Epithelial cell of esophagus (primary cell): ENCODE results near the gene MYO9B.

ENCODE experiments used
- DNase-seq: peaks from one replicate; pipeline ENCODE4 v3.0.0; 2010; ENCODE audit warnings: low read depth
- H3K4me3 ChIP-seq: 2 replicates; pipeline ENCODE4 v1.5.1; 2011; ENCODE audit warnings: mild to moderate bottlenecking, low read length, control low read depth
- TF ChIP-seq, protein P1 (sequence below): IDR thresholded peaks from 2 replicates; pipeline ENCODE4 v1.5.1; 2011; ENCODE audit warnings: low read depth, mild to moderate bottlenecking, low read length, control low read depth, inconsistent platforms; ENCODE audit not compliant: insufficient read depth; ENCODE audit errors: missing control alignments

The MYO9B gene

DNA sequence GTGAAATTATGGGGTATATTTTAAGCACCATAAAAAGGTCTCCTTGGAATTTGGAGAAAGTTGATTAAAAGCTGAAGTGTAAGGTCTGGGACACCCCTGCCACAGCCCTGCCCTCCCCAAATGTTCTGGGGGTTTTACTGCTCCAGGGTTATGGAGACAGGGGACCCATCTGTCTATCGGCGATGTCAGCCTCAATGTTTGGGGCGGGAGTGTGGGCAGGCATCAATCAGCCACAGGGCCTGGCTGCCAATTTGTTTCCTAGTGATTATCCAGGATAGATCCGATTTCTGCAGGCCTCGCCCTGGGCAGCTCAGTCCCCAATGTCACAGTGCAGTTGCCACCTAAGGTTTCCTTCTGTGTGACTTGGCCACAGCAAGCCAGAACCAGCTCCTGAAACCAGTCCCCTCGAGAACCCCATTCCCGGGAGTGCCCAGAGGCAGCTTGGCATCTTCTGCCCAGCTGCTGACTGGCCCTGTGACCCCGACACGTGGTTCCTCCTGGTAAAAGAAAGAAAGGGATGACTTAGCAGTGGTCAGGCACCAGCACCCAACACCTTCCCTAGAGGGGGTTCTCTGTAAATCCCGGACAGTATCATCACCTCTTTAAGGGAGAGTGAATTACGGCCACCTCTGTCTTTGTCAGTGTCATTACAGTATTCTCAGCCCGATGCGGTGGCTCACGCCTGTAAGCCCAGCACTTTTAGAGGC lies 41.6 kb downstream of the MYO9B start:
- no peak overlapping the region for H3K4me3 ChIP-seq

DNA sequence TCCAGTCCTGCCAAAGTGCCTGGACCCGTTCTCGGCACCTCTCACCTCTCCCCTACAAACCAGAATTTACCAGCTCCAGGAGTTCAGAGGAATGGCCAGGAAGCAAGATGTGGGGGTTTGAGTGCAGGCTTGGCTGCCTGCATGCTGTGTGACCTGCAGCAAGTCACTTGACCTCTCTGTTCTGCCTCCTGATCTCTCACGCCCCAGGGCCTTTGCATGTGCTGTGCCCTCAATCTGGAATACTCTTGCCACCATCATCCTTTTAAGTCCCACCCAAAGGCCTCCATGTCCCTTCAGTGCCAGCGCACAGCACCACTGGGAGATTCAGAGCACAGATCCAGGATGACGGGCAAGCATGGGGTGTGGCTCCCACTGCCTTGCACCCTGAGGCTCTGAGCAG lies 43.4 kb downstream of the MYO9B start:
- no peak for DNase-seq
- TF ChIP-seq, protein P1, sequence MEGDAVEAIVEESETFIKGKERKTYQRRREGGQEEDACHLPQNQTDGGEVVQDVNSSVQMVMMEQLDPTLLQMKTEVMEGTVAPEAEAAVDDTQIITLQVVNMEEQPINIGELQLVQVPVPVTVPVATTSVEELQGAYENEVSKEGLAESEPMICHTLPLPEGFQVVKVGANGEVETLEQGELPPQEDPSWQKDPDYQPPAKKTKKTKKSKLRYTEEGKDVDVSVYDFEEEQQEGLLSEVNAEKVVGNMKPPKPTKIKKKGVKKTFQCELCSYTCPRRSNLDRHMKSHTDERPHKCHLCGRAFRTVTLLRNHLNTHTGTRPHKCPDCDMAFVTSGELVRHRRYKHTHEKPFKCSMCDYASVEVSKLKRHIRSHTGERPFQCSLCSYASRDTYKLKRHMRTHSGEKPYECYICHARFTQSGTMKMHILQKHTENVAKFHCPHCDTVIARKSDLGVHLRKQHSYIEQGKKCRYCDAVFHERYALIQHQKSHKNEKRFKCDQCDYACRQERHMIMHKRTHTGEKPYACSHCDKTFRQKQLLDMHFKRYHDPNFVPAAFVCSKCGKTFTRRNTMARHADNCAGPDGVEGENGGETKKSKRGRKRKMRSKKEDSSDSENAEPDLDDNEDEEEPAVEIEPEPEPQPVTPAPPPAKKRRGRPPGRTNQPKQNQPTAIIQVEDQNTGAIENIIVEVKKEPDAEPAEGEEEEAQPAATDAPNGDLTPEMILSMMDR: no peak

More for the DNA sequence above, 41.6 kb downstream of the MYO9B start:
- TF ChIP-seq, protein P1: no peak
- DNase-seq: no peak

DNA sequence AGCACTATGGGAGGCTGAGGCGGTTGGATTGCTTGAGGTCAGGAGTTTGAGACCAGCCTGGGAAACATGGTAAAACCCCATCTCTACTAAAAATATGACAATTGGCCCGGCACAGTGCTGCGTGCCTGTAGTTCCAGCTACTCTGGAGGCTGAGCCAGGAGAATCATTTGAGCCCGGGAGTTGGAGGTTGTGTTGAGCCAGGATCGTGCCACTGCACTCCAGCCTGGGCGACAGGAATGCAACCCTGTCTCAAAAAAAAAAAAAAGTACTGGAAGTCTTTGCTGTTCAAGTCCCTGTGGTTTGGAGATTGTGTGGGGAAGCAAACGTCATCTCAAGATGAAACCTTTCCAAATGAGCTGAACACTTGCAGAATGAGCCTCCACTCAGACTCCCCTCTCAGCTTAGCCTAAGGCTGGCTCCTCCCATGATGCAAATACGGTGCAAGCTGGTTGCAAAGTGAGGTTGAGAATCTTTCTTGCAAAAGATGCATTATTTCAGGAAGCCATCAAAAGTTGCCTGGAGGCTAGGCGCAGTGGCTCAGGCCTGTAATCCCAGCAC lies 46.2 kb downstream of the MYO9B start:
- H3K4me3 ChIP-seq: no peak overlapping the region
- DNase-seq: no peak
- TF ChIP-seq, protein P1: no peak

More for the DNA sequence above, 43.4 kb downstream of the MYO9B start:
- H3K4me3 ChIP-seq: no peak overlapping the region

DNA sequence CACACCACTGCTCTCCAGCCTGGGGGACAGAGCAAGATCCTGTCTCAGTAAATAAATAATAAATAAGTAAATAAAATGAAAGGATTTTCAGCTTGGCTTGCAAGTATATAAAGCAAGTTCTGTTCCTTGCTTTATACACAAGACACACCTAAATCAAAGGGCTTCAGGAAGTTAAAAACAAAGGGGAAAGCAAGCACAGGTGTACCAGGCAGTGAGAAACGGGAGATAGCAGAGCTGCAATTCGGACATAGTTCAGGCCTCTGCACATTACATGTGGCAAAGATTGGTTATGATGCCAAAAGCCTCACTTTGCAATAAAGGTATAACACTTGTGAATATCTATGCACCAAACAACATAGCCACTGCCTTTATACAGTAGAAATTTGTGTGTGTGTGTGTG lies 47.5 kb downstream of the MYO9B start:
- H3K4me3 ChIP-seq: no peak overlapping the region
- TF ChIP-seq, protein P1: no peak
- no peak for DNase-seq

DNA sequence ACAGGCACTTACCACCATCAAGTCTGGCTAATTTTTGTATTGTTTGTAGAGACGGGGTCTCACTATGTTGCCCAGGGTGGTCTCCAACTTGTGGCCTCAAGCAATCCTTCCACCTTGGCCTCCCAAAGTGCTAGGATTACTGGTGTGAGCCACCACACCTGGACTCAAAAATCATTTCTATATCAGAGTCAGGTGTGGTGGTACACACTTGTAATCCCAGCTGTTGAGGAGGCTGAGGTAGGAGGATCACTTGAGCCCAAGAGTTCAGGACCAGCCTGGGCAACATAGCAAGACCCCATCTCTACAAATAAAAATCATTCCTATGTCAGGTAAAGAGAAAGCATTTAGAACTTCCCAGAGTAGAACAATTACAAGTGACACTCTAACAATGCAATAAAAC lies 48.4 kb downstream of the MYO9B start:
- TF ChIP-seq, protein P1: no peak
- no peak overlapping the region for H3K4me3 ChIP-seq
- DNase-seq: no peak

DNA sequence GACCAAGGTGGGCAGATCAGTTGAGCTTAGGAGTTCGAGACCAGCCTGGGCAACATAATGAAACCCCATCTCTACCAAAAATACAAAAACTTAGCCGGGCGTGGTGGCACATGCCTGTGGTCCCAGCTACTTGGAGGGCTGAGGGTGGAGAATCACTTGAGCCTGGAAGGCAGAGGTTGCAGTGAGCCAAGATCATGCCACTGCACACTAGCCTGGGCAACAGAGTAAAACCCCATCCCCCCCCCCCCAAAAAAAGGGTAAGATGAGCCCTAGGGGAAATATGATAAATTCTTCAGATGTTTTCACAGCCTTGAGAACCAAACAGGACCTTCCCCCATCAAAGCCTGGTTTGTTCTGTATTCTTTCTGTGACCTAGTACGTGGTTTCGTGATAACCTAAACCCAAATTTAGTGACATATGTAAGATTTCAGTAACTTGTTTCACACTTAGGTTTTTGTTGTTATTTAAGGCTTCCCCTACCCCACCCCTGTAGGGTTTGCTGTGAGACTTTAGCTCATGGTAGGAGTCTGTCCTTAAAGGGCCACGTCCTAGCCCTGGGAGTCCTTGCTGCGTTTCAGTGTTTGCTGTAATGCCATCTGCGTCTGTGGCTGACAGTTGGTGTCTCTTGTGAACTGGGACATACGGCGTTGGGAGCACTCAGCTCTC lies 49.6 kb downstream of the MYO9B start:
- DNase-seq: no peak

More for the DNA sequence above, 49.6 kb downstream of the MYO9B start:
- TF ChIP-seq, protein P1: no peak
- no peak overlapping the region for H3K4me3 ChIP-seq
